Measurements from ENCODE around the gene CNIH1. TPM values are rescaled to one million over a fixed set of nuclear protein-coding genes. Genes with fewer than 3 reads are reported as not detected.
"Not testable (repeated sequence)": the region's sequence is repeated elsewhere in the genome, so short reads cannot be mapped to it uniquely, and the experiment has no call there.

The CNIH1 gene
- total RNA-seq, 1 donor = 195 TPM

- DNase-seq (ENCODE audit: low read depth in 2 of 3, low spot score in 2 of 3) = no peak
Measured at GRCh38 chr14:54387328-54387727, 53.8 kb downstream of the CNIH1 start.

- DNase-seq (ENCODE audit: low read depth in 2 of 3, low spot score in 2 of 3) = no peak
Measured at GRCh38 chr14:54385556-54385955, 55.6 kb downstream of the CNIH1 start.

GRCh38 chr14:54383835-54384234, 57.3 kb downstream of the CNIH1 start:
- DNase-seq (ENCODE audit: low read depth in 2 of 3, low spot score in 2 of 3) = no peak

- no peak for DNase-seq (ENCODE audit: low read depth in 2 of 3, low spot score in 2 of 3)
Measured at GRCh38 chr14:54381821-54382220, 59.4 kb downstream of the CNIH1 start.

GRCh38 chr14:54380558-54380957, 60.6 kb downstream of the CNIH1 start:
- not testable (repeated sequence) for DNase-seq (ENCODE audit: low read depth in 2 of 3, low spot score in 2 of 3)

GRCh38 chr14:54378893-54379292, 62.3 kb downstream of the CNIH1 start:
- not testable (repeated sequence) for DNase-seq (ENCODE audit: low read depth in 2 of 3, low spot score in 2 of 3)

- DNase-seq (ENCODE audit: low read depth in 2 of 3, low spot score in 2 of 3) = no peak
Measured at GRCh38 chr14:54377501-54377900, 63.7 kb downstream of the CNIH1 start.

GRCh38 chr14:54374117-54374884, 66.9 kb downstream of the CNIH1 start:
- no peak for DNase-seq (ENCODE audit: low read depth in 2 of 3, low spot score in 2 of 3)

Other genes with a start within 250 kb of the CNIH1 start
- gene CDKN3, start 44.4 kb downstream of the CNIH1 start, total RNA-seq = 5.7 TPM
- 19.4 TPM for gene GMFB, start 47.6 kb upstream of the CNIH1 start, total RNA-seq
- 7.3 TPM for gene CGRRF1, start 68.5 kb upstream of the CNIH1 start, total RNA-seq
- 2.7 TPM for gene SAMD4A, start 125.8 kb upstream of the CNIH1 start, total RNA-seq